ENCODE data around the gene RYR1.
A peak's percentile ranks its signal among the peaks of the same experiment; 100 is the strongest.
"Not testable (repeated sequence)": the region's sequence is repeated elsewhere in the genome, so short reads cannot be mapped to it uniquely, and the experiment has no call there.

RYR1 gene

GRCh38 chr19:38564981-38565690, 131.6 kb downstream of the RYR1 start:
- H3K36me3 Mint-ChIP-seq (ENCODE audit: low read depth), result peaks cover 24% of the 10 kb centered on the region
- H3K9me3 Mint-ChIP-seq, result no peaks in the 10 kb centered on the region
- intact Hi-C loops (cut with micrococcal nuclease), result loop anchor here (10.0 kb wide), 1 partner anchor 50 kb away; the partner anchor contains the start of genes EIF3K and MAP4K1
- H3K4me3 Mint-ChIP-seq, result peak overlapping the region; percentile 72
- H3K27ac Mint-ChIP-seq, result peak overlapping the region; percentile 72
- peaks cover 48% of the 10 kb centered on the region for H3K27me3 Mint-ChIP-seq
- H3K4me1 Mint-ChIP-seq (ENCODE audit: low read depth), result peaks cover 31% of the 10 kb centered on the region

DNA sequence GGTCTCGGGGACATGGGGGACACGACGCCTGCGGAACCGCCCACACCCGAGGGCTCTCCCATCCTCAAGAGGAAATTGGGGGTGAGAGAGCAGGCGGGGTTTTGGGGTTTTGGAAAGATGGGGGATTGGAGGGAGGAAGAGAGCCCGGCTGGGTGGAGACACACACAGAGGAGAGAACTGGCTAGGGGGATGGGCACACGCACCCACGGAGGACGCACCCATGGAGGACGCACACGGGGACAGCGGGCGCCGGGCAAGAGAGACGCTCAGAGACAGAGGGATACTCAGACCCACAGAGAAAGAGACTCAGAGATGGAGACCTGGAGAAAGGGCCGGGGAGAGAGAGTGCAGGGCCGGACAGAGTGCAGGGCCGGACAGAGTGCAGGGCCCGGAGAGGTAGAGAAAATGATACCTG, 132.2 kb downstream of the RYR1 start:
- intact Hi-C loops (cut with micrococcal nuclease), result loop anchor here (10.0 kb wide), 1 partner anchor 49 kb away; the partner anchor contains the start of genes EIF3K and MAP4K1
- Mint-ChIP-seq H3K36me3 (ENCODE audit: low read depth) (peaks cover 24% of the 10 kb centered on the region), H3K9me3 (no peaks in the 10 kb centered on the region), H3K4me1 (ENCODE audit: low read depth) (peaks cover 31% of the 10 kb centered on the region), H3K27ac (peak overlapping the region; percentile 72), H3K4me3 (peak overlapping the region; percentile 72), H3K27me3 (peaks cover 48% of the 10 kb centered on the region)

GRCh38 chr19:38569368-38569983, 136.0 kb downstream of the RYR1 start:
- Mint-ChIP-seq H3K9me3 (no peaks in the 10 kb centered on the region), H3K27ac (no peak overlapping the region), H3K4me3 (no peak overlapping the region), H3K36me3 (ENCODE audit: low read depth) (peaks cover 15% of the 10 kb centered on the region), H3K27me3 (peaks cover 27% of the 10 kb centered on the region), H3K4me1 (ENCODE audit: low read depth) (peaks cover 12% of the 10 kb centered on the region)
- intact Hi-C loops (cut with micrococcal nuclease), result loop anchor here (10.0 kb wide), 1 partner anchor 45 kb away; the partner anchor contains the start of genes EIF3K and MAP4K1

- Mint-ChIP-seq H3K27ac (no peak overlapping the region), H3K4me3 (no peak overlapping the region), H3K4me1 (ENCODE audit: low read depth) (peaks cover 8% of the 10 kb centered on the region), H3K36me3 (ENCODE audit: low read depth) (peaks cover 21% of the 10 kb centered on the region), H3K27me3 (peaks cover 15% of the 10 kb centered on the region), H3K9me3 (no peaks in the 10 kb centered on the region)
- intact Hi-C loops (cut with micrococcal nuclease), result no loop called here
Observed at GRCh38 chr19:38571682-38572081, 138.2 kb downstream of the RYR1 start.

DNA sequence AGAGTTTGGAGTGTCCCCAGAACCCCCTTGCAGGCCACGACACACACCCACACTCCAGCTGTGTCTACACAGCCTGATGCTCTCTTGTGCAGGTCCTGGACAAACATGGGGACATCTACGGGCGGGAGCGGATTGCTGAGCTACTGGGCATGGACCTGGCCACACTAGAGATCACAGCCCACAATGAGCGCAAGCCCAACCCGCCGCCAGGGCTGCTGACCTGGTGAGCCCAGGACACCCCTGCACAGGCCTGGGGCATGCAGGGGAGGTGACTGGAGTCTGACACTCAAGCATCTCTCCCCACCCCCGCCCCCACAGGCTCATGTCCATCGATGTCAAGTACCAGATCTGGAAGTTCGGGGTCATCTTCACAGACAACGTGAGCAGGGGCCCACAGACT, 144.3 kb downstream of the RYR1 start:
- intact Hi-C loops (cut with micrococcal nuclease), result no loop called here
- Mint-ChIP-seq H3K27ac (peak overlapping the region; percentile 30), H3K9me3 (no peaks in the 10 kb centered on the region), H3K27me3 (no peaks in the 10 kb centered on the region), H3K36me3 (ENCODE audit: low read depth) (peaks cover 46% of the 10 kb centered on the region), H3K4me3 (no peak overlapping the region), H3K4me1 (ENCODE audit: low read depth) (peaks cover 21% of the 10 kb centered on the region)

DNA sequence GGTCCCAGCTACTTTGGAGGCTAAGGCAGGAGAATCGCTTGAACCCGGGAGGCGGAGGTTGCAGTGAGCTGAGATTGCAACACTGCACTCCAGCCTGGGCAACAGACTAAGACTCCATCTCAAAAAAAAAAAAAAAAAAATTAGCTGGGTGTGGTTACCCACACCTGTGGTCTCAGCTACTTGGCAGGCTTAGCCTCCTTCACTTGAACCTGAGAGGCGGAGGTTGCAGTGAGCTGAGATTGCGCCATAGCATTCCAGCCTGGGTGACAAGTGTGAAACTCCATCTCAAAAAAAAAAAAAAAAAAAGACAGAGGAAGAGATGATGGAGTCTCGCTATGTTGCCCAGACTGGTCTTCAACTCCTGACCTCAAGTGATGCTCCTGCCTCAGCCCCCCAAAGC, 145.8 kb downstream of the RYR1 start:
- H3K9me3 Mint-ChIP-seq; H3K4me3 Mint-ChIP-seq; H3K27ac Mint-ChIP-seq; intact Hi-C loops (cut with micrococcal nuclease); H3K27me3 Mint-ChIP-seq: not testable (repeated sequence)
- Mint-ChIP-seq H3K4me1 (ENCODE audit: low read depth) (peaks cover 30% of the 10 kb centered on the region), H3K36me3 (ENCODE audit: low read depth) (peaks cover 38% of the 10 kb centered on the region)

DNA sequence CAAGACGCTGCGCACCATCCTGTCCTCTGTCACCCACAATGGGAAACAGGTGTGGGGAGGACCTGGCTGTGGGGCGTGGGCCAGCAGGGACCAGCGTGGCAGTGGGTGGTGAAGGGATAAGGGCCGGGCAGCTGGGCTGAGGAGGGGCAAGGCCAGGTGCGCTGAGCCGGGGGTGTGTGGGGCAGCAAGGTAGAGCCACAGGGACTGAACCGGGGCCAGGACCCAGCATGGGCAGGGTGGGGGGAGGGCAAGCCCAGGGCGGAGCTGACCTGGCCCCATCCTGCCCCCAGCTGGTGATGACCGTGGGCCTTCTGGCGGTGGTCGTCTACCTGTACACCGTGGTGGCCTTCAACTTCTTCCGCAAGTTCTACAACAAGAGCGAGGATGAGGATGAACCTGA, 146.6 kb downstream of the RYR1 start:
- intact Hi-C loops (cut with micrococcal nuclease), result no loop called here
- H3K36me3 Mint-ChIP-seq (ENCODE audit: low read depth), result peaks cover 38% of the 10 kb centered on the region
- H3K27me3 Mint-ChIP-seq, result no peaks in the 10 kb centered on the region
- H3K27ac Mint-ChIP-seq, result no peak overlapping the region
- H3K4me3 Mint-ChIP-seq, result no peak overlapping the region
- peaks cover 36% of the 10 kb centered on the region for H3K4me1 Mint-ChIP-seq (ENCODE audit: low read depth)
- H3K9me3 Mint-ChIP-seq, result no peaks in the 10 kb centered on the region

DNA sequence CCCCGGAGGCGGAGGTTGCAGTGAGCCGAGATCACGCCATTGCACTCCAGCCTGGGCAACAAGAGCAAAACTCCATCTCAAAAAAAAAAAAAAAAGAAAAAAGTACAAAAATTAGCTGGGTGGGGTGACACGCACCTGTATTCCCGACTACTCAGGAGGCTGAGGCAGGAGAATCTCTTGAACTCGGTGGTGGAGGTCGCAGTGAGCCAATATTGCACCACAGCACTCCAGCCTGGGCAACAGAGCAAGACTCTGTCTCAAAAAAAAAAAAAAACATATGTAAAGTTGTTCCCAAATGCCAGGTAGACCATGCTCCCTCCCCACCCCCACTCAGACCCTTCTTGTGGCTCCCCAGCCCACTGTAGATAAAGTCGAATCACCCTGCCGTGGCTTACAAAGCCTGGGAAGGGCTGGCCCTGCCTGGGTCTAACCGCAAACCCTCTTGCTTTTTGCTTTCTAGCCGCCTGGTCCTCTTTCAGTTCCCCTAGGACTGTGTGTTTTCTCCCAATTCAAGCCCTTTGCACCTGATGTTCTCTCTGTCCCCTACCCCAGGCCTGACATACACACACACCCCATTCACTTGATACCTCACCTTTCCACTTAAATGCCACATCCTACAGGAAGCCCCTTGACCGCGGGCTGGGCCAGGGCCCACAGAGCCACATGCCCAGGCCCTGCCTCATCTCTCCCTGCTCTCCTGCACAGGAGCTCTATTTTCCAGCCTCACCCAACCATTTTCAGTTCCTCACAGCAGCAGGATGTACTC, 149.9 kb downstream of the RYR1 start:
- intact Hi-C loops (cut with micrococcal nuclease), result no loop called here
- no peaks in the 10 kb centered on the region for H3K9me3 Mint-ChIP-seq
- peaks cover 35% of the 10 kb centered on the region for H3K4me1 Mint-ChIP-seq (ENCODE audit: low read depth)
- H3K27ac Mint-ChIP-seq, result peak overlapping the region; percentile 62
- H3K4me3 Mint-ChIP-seq, result peak overlapping the region; percentile 33
- H3K36me3 Mint-ChIP-seq (ENCODE audit: low read depth), result peaks cover 52% of the 10 kb centered on the region
- H3K27me3 Mint-ChIP-seq, result no peaks in the 10 kb centered on the region

DNA sequence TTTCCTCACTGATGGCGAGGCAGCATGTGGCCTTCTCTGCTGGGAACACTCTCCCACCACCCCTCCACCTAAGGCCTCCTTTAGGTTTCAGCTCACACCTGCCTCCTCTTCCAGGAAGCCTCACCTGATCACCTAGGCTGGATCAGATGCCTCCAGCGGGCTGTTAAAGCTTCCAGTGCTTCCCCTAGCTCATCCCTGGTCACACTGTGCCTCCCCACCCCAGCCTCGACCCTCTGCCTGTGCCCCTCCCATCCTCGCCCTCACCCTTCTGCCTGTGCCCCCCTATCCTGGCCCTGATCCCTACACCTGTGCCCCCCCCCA, 150.5 kb downstream of the RYR1 start:
- Mint-ChIP-seq H3K4me1 (ENCODE audit: low read depth) (peaks cover 35% of the 10 kb centered on the region), H3K36me3 (ENCODE audit: low read depth) (peaks cover 56% of the 10 kb centered on the region), H3K27ac (peak overlapping the region; percentile 62), H3K4me3 (peak overlapping the region; percentile 33), H3K27me3 (no peaks in the 10 kb centered on the region), H3K9me3 (no peaks in the 10 kb centered on the region)
- intact Hi-C loops (cut with micrococcal nuclease), result no loop called here

GRCh38 chr19:38587562-38587961, 154.1 kb downstream of the RYR1 start:
- no peak overlapping the region for H3K4me3 Mint-ChIP-seq
- H3K9me3 Mint-ChIP-seq, result no peaks in the 10 kb centered on the region
- peaks cover 67% of the 10 kb centered on the region for H3K36me3 Mint-ChIP-seq (ENCODE audit: low read depth)
- no peaks in the 10 kb centered on the region for H3K27me3 Mint-ChIP-seq
- peaks cover 22% of the 10 kb centered on the region for H3K4me1 Mint-ChIP-seq (ENCODE audit: low read depth)
- no peak overlapping the region for H3K27ac Mint-ChIP-seq
- intact Hi-C loops (cut with micrococcal nuclease), result no loop called here

DNA sequence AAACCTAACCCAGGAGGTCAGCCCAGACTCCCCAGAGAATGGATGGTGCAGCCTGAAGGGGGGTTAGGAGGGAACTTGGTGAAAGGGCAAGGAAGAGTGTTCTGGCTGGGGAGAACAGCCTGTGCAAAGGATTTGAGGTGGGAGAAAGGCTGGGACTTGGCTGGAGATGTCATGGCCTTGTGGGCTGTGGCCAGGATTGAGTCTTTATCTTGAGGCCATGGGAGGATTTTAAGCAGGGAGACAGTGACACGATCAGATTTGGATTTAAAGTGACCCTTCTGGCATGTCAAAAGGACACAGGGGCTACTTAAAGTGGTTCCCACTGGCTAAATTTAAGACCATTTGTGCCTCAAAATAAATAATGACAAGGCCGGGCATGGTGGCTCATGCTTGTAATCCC, 154.6 kb downstream of the RYR1 start:
- intact Hi-C loops (cut with micrococcal nuclease), result no loop called here
- Mint-ChIP-seq H3K27ac (no peak overlapping the region), H3K4me1 (ENCODE audit: low read depth) (peaks cover 17% of the 10 kb centered on the region), H3K36me3 (ENCODE audit: low read depth) (peaks cover 68% of the 10 kb centered on the region), H3K27me3 (no peaks in the 10 kb centered on the region), H3K4me3 (no peak overlapping the region), H3K9me3 (no peaks in the 10 kb centered on the region)

- no peaks in the 10 kb centered on the region for H3K9me3 Mint-ChIP-seq
- H3K27ac Mint-ChIP-seq, result no peak overlapping the region
- no peaks in the 10 kb centered on the region for H3K27me3 Mint-ChIP-seq
- intact Hi-C loops (cut with micrococcal nuclease), result no loop called here
- H3K36me3 Mint-ChIP-seq (ENCODE audit: low read depth), result peaks cover 92% of the 10 kb centered on the region
- no peak overlapping the region for H3K4me3 Mint-ChIP-seq
- H3K4me1 Mint-ChIP-seq (ENCODE audit: low read depth), result peaks cover 8% of the 10 kb centered on the region
Observed at GRCh38 chr19:38592940-38593339, 159.4 kb downstream of the RYR1 start.

- Mint-ChIP-seq H3K4me1 (ENCODE audit: low read depth) (peaks cover 8% of the 10 kb centered on the region), H3K36me3 (ENCODE audit: low read depth) (peaks cover 80% of the 10 kb centered on the region), H3K9me3 (no peaks in the 10 kb centered on the region), H3K4me3 (no peak overlapping the region), H3K27me3 (no peaks in the 10 kb centered on the region), H3K27ac (no peak overlapping the region)
- intact Hi-C loops (cut with micrococcal nuclease), result no loop called here
Observed at GRCh38 chr19:38596057-38596981, 162.8 kb downstream of the RYR1 start.

Data from dendritic cell treated with granulocyte-macrophage colony-stimulating factor and Interleukin-4, amounts not matched to agents 40 ng/mL and 50 ng/mL, for 4 days (primary cell).